ENCODE measurements around the gene LMAN2. TPM values are rescaled to one million over a fixed set of nuclear protein-coding genes. Genes with fewer than 3 reads are reported as not detected.
A peak's percentile ranks its signal among the peaks of the same experiment; 100 is the strongest.
"Not testable (repeated sequence)": the region's sequence is repeated elsewhere in the genome, so short reads cannot be mapped to it uniquely, and the experiment has no call there.

Gene LMAN2
- total RNA-seq, 1 donor from 2014 or later: 252 TPM

DNA sequence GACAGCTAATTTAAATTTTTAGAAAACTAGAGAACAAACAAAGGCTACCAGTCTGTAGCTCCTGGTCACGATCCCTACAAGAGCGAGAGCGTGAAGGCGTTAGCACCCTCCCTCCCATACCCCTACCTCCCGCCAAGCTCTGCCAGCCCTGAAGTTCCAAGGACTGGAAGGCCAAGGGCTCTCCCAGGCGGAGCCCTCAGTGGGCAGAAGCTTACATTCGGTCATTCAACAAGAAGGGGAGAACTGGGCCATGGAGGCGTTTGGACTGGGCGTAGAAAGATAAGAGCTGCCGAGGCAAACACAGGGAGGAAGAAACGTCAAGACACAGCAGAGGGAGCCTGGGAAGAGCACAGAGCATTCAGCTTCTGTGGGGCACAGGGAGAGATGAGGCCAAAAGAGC is 42.7 kb downstream of the LMAN2 start:
- DNase-seq (ENCODE audit: low read depth): no peak
- TF ChIP-seq, protein P1, sequence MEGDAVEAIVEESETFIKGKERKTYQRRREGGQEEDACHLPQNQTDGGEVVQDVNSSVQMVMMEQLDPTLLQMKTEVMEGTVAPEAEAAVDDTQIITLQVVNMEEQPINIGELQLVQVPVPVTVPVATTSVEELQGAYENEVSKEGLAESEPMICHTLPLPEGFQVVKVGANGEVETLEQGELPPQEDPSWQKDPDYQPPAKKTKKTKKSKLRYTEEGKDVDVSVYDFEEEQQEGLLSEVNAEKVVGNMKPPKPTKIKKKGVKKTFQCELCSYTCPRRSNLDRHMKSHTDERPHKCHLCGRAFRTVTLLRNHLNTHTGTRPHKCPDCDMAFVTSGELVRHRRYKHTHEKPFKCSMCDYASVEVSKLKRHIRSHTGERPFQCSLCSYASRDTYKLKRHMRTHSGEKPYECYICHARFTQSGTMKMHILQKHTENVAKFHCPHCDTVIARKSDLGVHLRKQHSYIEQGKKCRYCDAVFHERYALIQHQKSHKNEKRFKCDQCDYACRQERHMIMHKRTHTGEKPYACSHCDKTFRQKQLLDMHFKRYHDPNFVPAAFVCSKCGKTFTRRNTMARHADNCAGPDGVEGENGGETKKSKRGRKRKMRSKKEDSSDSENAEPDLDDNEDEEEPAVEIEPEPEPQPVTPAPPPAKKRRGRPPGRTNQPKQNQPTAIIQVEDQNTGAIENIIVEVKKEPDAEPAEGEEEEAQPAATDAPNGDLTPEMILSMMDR (conservative IDR thresholded peaks at IDR 0.05; ENCODE audit: low read depth, low read length): no peak

DNA sequence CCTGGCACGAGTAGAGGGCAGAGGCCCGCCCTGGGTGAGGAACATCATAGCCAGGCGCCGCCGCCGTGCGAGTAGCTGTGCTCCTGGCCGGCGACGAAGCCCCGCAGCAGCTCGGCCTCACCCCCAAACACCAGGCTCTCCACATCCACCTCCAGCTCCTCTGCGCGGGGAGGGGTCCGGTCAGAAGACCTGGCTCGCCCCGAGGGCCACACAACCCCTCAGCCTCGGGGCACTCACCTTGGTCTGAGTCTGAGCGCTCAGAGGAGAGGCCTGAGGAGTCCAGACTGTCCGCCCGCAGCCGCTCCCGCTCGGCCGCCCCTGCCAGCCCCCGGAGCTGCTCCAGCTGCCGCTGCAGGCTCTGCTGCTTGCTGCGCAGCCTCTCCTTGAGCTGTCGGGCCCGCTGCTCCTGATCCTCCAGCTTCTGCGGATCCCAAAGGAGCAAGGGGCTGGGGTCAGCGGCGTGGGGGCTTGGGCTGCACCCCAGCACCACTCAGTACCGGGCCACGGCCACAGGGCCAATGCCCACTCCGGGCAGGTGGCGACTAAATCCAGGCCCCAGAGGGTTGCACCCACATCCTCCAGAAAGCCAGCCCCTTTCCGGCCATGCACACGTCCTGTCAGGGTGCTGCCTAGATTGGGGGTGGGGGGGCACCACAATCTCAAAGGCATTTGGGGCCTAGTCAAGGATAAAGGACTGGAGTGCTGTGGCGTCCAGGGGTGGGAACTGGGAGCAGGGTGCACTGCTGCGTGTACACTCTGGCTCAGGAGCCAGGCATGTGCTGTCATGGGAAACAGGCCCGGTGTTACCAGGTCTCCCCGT is 43.7 kb downstream of the LMAN2 start:
- no peak for DNase-seq (ENCODE audit: low read depth)
- TF ChIP-seq, protein P1 (conservative IDR thresholded peaks at IDR 0.05; ENCODE audit: low read depth, low read length): no peak
- H3K4me3 ChIP-seq (ENCODE audit: low read depth, low read length): no peak overlapping the region

More for the DNA sequence above, 42.7 kb downstream of the LMAN2 start:
- no peak overlapping the region for H3K4me3 ChIP-seq (ENCODE audit: low read depth, low read length)

DNA sequence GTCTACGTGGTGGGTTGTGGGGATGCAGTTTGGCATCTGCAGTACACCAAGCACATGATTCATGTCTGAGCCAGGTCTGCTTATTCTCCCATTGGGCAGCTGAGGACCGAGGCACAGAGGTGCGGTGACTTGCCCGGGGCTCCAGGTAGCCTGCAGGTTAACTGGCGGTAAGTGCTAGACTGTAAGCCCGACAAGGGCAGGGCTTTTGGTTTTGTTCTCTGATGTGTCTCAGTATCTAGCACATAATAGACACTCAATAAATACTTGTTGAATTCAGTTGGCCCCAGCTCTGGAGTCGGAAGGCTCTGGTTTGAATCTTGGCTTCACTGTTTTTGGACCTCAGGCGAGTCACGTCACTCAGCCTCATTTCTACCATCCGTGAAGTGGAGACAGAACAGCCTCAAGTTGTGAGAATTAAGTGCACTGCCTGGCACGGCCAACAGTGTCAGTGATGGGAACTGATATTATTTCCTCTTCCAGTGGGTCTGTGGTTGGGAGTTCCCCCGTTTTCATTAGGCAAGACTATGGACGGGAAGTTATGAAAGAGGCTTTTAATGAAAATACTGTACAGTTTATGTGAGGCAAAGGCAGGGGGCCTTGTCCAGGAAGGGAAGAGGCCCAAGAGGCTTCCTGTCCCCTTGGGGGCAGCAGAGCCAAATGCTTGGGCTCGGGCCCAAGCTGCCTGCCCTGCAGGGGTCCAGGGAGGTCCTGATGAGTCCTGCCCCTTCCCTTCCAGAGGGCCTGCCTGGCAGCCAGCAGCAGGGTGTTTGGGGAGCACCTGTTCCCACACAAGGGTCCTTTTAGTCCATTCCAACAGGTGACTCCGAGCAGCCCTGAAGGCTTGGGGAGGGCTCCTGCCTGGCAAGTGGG is 44.6 kb downstream of the LMAN2 start:
- no peak overlapping the region for H3K4me3 ChIP-seq (ENCODE audit: low read depth, low read length)
- DNase-seq (ENCODE audit: low read depth): no peak
- TF ChIP-seq, protein P1 (conservative IDR thresholded peaks at IDR 0.05; ENCODE audit: low read depth, low read length): no peak

DNA sequence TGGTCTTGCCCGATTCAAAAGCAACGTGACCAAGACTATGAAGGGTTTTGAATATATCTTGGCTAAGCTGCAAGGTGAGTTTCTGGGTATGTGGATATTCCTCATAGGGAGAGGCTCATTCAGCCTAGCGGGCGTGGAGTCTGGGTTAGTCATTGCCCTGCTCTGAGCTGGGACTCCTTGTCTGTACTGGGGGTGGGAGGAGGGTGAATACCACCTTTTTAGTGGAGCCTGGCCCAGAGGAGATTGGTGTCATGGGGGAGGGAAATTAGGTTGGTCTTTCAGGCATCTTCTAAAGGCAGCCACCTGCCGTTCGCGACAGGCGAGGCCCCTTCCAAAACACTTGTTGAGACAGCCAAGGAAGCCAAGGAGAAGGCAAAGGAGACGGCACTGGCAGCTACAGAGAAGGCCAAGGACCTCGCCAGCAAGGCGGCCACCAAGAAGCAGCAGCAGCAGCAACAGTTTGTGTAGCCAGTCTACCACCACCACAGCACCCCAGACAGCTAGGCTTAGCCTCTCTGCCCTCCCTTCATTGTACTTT is 45.3 kb downstream of the LMAN2 start:
- not testable (repeated sequence) for DNase-seq (ENCODE audit: low read depth); H3K4me3 ChIP-seq (ENCODE audit: low read depth, low read length)

DNA sequence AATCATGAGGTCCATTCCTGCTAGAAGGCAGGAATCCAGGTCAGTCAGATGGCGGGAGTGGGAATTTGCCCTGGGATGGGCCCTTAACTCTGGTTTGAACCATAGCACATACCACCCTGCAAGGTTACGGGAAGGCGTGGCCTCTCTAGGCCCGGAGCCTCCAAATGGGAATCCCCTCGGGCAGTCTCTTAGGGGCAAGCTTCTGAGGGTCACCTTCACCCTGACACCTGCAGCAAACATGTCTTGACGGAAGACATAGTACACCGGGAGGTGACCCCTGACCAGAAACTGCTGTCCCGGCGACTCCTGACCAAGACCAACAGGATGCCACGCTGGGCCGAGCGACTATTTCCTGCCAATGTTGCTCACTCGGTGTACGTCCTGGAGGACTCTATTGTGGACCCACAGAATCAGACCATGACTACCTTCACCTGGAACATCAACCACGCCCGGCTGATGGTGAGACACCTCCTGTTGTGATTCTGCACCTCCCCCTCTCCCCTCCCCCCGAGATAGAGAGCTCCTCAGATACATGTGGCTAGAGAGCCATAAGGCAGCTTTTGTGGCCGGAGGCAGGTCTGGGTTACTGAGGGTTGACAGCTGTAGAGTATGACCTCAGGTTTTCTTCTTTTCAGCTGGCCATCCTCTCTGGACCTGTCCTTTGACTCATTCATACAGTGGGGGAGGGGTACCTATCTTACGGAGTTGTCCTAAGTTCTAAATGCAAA is 46.9 kb downstream of the LMAN2 start:
- peak overlapping the region; percentile 99 for H3K4me3 ChIP-seq (ENCODE audit: low read depth, low read length)
- DNase-seq (ENCODE audit: low read depth): no peak
- TF ChIP-seq, protein P1 (conservative IDR thresholded peaks at IDR 0.05; ENCODE audit: low read depth, low read length): no peak

DNA sequence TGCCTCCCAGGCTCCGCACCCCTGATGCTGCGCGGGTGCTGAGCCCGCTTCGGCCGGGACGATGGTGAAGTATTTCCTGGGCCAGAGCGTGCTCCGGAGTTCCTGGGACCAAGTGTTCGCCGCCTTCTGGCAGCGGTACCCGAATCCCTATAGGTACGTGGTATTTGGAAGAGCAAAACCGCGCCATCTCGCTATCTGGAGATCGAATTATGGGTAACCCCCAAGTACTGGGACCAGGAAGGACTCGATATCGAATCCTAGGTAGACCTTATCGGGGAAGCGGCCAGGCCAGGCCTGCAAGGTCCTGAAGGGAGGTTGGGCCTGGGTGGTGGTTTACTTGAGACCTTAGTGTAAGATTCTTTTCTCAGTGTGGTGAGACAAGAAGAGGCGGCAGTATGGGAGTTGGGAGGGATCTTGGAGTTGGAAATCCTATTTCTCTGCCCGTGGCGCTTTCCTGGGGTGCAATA is 47.5 kb downstream of the LMAN2 start:
- peak overlapping the region; percentile 99 for H3K4me3 ChIP-seq (ENCODE audit: low read depth, low read length)
- TF ChIP-seq, protein P1 (conservative IDR thresholded peaks at IDR 0.05; ENCODE audit: low read depth, low read length): no peak
- DNase-seq (ENCODE audit: low read depth): no peak

Data from epithelial cell of proximal tubule (primary cell).